Heart left ventricle (tissue), 16 donors: ENCODE measurements around the gene RNF123. TPM values are rescaled to one million over a fixed set of nuclear protein-coding genes. Genes with fewer than 3 reads are reported as not detected.
A peak's percentile ranks its signal among the peaks of the same experiment; 100 is the strongest.
"Not testable (repeated sequence)": the region's sequence is repeated elsewhere in the genome, so short reads cannot be mapped to it uniquely, and the experiment has no call there.

Experiments used
- ATAC-seq, 4 donors: fragments of 200-7000 bp; cut with Tn5 transposase; one replicate each; pipeline ENCODE4 v1.9.1; 2020 to 2022; ENCODE audit warnings: moderate library complexity in 4 of 4, mild to moderate bottlenecking in 3 of 4, moderate number of reproducible peaks in 1 of 4
- DNase-seq, 5 donors: peaks; one replicate each; pipeline ENCODE4 v3.0.0-alpha.2; 2020
- H3K27ac ChIP-seq, 12 donors: fragments of 200-600 bp; sonication (generic) in 4 of 12; one replicate each; pipeline versions ENCODE4 v1.5.0 to v1.8.0; 2016 to 2022; ENCODE audit warnings: mild to moderate bottlenecking in 2 of 12
- H3K27me3 ChIP-seq, 9 donors: fragments of 200-600 bp; sonication (generic) in 2 of 9; one replicate each; pipeline versions ENCODE4 v1.5.1 to v1.8.0; 2016 to 2022; ENCODE audit warnings: mild to moderate bottlenecking in 3 of 9
- H3K36me3 ChIP-seq, 9 donors: fragments of 200-600 bp; sonication (generic) in 2 of 9; one replicate each; pipeline versions ENCODE4 v1.5.0 to v1.8.0; 2018 to 2022; ENCODE audit warnings: mild to moderate bottlenecking in 2 of 9
- H3K4me1 ChIP-seq, 12 donors: fragments of 200-600 bp; sonication (generic) in 4 of 12; one replicate each; pipeline versions ENCODE4 v1.5.0 to v1.8.0; 2016 to 2022; ENCODE audit warnings: mild to moderate bottlenecking in 3 of 12
- H3K4me3 ChIP-seq, 12 donors: fragments of 200-600 bp; sonication (generic) in 4 of 12; one replicate each; pipeline versions ENCODE4 v1.5.0 to v1.8.0; 2017 to 2022; ENCODE audit warnings: mild to moderate bottlenecking in 9 of 12, moderate library complexity in 4 of 12
- H3K9me3 ChIP-seq, 12 donors: fragments of 200-600 bp; sonication (generic) in 4 of 12; one replicate each; pipeline versions ENCODE4 v1.5.0 to v1.8.0; 2016 to 2022; ENCODE audit warnings: mild to moderate bottlenecking in 1 of 12
- CTCF ChIP-seq, 12 donors: fragments of 200-600 bp; sonication (generic) in 4 of 12; IDR thresholded peaks; one replicate each; pipeline versions ENCODE4 v1.5.0 to v1.8.0; 2018 to 2022; ENCODE audit warnings: antibody characterized with exemption in 12 of 12, mild to moderate bottlenecking in 5 of 12
- POLR2A ChIP-seq, 2 donors: fragments of 450-650 bp; IDR thresholded peaks; one replicate each; pipeline ENCODE4 v1.6.1; 2017; ENCODE audit warnings: antibody characterized with exemption in 2 of 2, mild to moderate bottlenecking in 2 of 2, moderate library complexity in 2 of 2
- WGBS, 4 donors: extraction: QIAGEN DNeasy Blood & Tissue Kit in 2 of 4; methylation state at CpG; one replicate each; pipeline versions ENCODE4 v1.1.5 to v1.1.7; 2013 to 2018; 5-methylcytosine and 5-hydroxymethylcytosine counted together
- intact Hi-C, 10 donors: fragments of 100-400 bp; cut with DNase I; formaldehyde crosslinking; loops; one replicate each; pipeline versions ENCODE4 v1.11.1 to v1.14.2; 2022
- polyA plus RNA-seq, 2 donors: library from polyadenylated mRNA; stranded (reverse); fragments of 200-250 nt; gene quantifications; one replicate each; pipeline ENCODE4 v1.2.3, GENCODE V29; 2013
- total RNA-seq, 9 donors: library from RNA; depleted of rRNA in 2 of 9; stranded (reverse); fragments of >200 nt in 2 of 9; fragmentation: NEBNext Ultra II Directional in 3 of 9; extraction: Animal tissue kit (Norgen Biotek cat#: 25700) in 3 of 9; gene quantifications; one replicate each; pipeline versions ENCODE4 v1.1.0 to v1.2.4, GENCODE V29; 2016 to 2023
- donor health status: ischemic (EF 13 %, LVEDD 7.1; RV severe dilation, severe dysfunction).
- donor health status: healthy with polysubstance abuse.
- donor health status: DM: no; HTN: yes; CAD: no.
- donor health status: DM: no; HTN: no; CAD: no.
- donor health status: ischemic (EF 25% LVEDD 6.9; RV normal size, moderate dysfunction).
- donor health status: ischemic (EF 25% LVEDD 5.7; RV mildly dilated, moderate dysfunction).
- donor health status: healthy.
- donor health status: DM: yes; HTN: yes; CAD: no.
- donor health status: ischemic (EF 35%, LVEDD 5.7; RV mildly dilated, moderate dysfunction).
- donor health status: nonischemic (EF 11% LVEDD 7.7; RV severe dilation, severe dysfunction).
- donor health status: DM: yes; HTN: yes; CAD: no.
- donor health status: PGD.
- donor health status: ischemic (EF 29% LVEDD 5.4; RV normal size, mild dysfunction).
- donor health status: nonischemic (EF 23%, LVEDD 6.1; RV moderate dilation, normal function).

Gene RNF123
- total and polyA plus RNA-seq, 11 donors, result 27.7 to 61.4 (median 46.0) TPM

- H3K36me3 ChIP-seq, H3K9me3 ChIP-seq, ATAC-seq, intact Hi-C loops, DNase-seq, H3K27me3 ChIP-seq, H3K27ac ChIP-seq: not testable (repeated sequence)
- H3K4me1 ChIP-seq, result peaks cover 5 to 65% (median 25%) of the 10 kb centered on the region in 12 donors
- H3K4me3 ChIP-seq, result peak overlapping the region in 5 of 12 donors; percentile 86 to 100 (median 97)
- 87 to 100% (median 92%) methylated on average over 1 to 3 of the region's 3 CpGs for WGBS, 4 donors
These were observed 1.5 kb downstream of the RNF123 start for GRCh38 chr3:49690856-49691255.

- H3K4me3 ChIP-seq, result not testable (repeated sequence)
These were observed 2.1 kb downstream of the RNF123 start for GRCh38 chr3:49691481-49691880.

GRCh38 chr3:49694409-49695070 lies 5.2 kb downstream of the RNF123 start:
- Histone ChIP-seq H3K36me3 (peaks cover 0 to 24% (median 7%) of the 10 kb centered on the region in 9 donors), H3K27ac (peak overlapping the region in 5 of 12 donors; percentile 30 to 66 (median 46)), H3K4me1 (peaks cover 0 to 45% (median 18%) of the 10 kb centered on the region in 12 donors)
- DNase-seq, ATAC-seq, H3K4me3 ChIP-seq, H3K27me3 ChIP-seq, H3K9me3 ChIP-seq, intact Hi-C loops: not testable (repeated sequence)
- 50 to 68% (median 67%) methylated on average over 6 of the region's 6 CpGs for WGBS, 4 donors

More at GRCh38 chr3:49691481-49691880, 2.1 kb downstream of the RNF123 start:
- H3K27ac ChIP-seq, ATAC-seq, DNase-seq, H3K36me3 ChIP-seq, H3K27me3 ChIP-seq, intact Hi-C loops, H3K9me3 ChIP-seq: not testable (repeated sequence)
- 86 to 96% (median 88%) methylated on average over 3 of the region's 3 CpGs for WGBS, 4 donors
- peaks cover 5 to 59% (median 25%) of the 10 kb centered on the region in 12 donors for H3K4me1 ChIP-seq

DNA sequence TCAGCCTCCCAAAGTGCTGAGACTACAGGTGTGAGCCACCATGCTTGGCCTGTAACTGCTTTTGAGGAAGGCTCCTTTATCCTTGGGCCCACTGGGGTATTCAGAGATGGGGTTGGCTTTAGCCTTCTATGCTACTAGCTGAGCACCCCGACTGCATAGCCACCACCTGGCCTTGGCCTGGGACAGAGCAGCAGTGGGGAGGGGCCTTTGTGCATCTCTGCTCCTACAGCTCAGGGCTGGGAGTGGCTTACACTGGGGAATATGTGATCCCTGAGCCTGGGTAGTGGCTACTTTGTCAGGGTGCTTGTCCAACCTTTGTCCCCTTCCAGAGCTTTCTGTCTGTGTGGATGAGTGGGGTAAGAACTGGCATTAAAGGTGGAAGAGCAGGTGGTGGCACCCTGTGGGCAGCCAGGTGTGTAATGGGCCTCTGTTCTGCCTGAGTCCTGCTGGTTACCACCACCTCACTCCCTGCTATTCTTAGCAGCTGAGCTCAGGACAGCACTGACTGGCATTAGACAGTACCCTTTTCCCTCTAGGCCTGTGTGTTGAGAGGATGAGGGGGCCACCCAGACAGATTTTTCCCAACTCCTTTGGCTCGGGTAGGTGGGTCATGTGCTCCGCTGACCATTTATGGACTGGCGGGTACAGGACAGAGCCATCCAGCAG lies 6.1 kb downstream of the RNF123 start:
- H3K9me3 ChIP-seq, H3K4me3 ChIP-seq, intact Hi-C loops, H3K27me3 ChIP-seq, DNase-seq: not testable (repeated sequence)
- peak; percentile 61 to 84 (median 79) for ATAC-seq
- Histone ChIP-seq H3K4me1 (peaks cover 0 to 40% (median 14%) of the 10 kb centered on the region in 12 donors), H3K36me3 (peaks cover 0 to 33% (median 14%) of the 10 kb centered on the region in 9 donors), H3K27ac (peak overlapping the region in 8 of 12 donors; percentile 30 to 66 (median 40))
- WGBS, 4 donors, result 64 to 70% (median 68%) methylated on average over 4 of the region's 4 CpGs

- no peak for TF ChIP-seq CTCF (IDR thresholded peaks at IDR 0.05)
- no peak for TF ChIP-seq POLR2A (IDR thresholded peaks at IDR 0.05)
- H3K4me3 ChIP-seq, result no peak overlapping the region
- peaks cover 0 to 33% (median 5%) of the 10 kb centered on the region in 12 donors for H3K4me1 ChIP-seq
- intact Hi-C loops, result no loop called here
- peak in 2 of 5 donors; percentile 45 to 52 for DNase-seq
- peaks cover 0 to 66% (median 38%) of the 10 kb centered on the region in 9 donors for H3K36me3 ChIP-seq
- H3K9me3 ChIP-seq, result no peaks in the 10 kb centered on the region
- ATAC-seq, result peak; percentile 5 to 55 (median 16)
- WGBS, 4 donors, result 54 to 75% (median 71%) methylated on average over 12 to 16 of the region's 16 CpGs
- peak overlapping the region in 6 of 12 donors; percentile 4 to 67 (median 56) for H3K27ac ChIP-seq
- H3K27me3 ChIP-seq, result no peaks in the 10 kb centered on the region
These were observed 10.1 kb downstream of the RNF123 start for GRCh38 chr3:49699281-49699979.
